LNCAP (cell line): ENCODE measurements around the gene SPINK14.

Experiments used
- TF ChIP-seq, protein P1 (sequence below): fragments of 450-650 bp; IDR thresholded peaks from 2 replicates; pipeline ENCODE4 v1.5.1; 2017; ENCODE audit warnings: mild to moderate bottlenecking

The SPINK14 gene

DNA sequence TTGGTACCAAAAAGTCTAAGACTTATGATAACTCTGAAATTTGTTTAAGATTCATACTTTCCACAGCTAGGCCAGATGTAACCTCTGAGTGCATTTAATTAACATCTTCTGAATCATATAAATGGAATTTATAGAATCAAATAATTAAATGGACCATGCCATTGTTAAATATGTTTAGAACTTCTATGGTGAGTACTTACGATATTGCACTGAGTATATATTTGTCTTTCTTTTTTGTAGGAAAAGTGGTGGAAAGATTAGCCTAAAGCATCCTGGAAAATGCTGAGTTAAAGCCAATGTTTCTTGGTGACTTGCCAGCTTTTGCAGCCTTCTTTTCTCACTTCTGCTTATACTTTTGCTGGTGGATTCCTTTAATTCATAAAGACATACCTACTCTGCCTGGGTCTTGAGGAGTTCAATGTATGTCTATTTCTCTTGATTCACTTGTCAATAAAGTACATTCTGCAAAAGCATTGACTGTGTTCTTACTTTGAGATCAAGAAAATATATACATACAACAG lies 46.4 kb downstream of the SPINK14 start:
- TF ChIP-seq, protein P1, sequence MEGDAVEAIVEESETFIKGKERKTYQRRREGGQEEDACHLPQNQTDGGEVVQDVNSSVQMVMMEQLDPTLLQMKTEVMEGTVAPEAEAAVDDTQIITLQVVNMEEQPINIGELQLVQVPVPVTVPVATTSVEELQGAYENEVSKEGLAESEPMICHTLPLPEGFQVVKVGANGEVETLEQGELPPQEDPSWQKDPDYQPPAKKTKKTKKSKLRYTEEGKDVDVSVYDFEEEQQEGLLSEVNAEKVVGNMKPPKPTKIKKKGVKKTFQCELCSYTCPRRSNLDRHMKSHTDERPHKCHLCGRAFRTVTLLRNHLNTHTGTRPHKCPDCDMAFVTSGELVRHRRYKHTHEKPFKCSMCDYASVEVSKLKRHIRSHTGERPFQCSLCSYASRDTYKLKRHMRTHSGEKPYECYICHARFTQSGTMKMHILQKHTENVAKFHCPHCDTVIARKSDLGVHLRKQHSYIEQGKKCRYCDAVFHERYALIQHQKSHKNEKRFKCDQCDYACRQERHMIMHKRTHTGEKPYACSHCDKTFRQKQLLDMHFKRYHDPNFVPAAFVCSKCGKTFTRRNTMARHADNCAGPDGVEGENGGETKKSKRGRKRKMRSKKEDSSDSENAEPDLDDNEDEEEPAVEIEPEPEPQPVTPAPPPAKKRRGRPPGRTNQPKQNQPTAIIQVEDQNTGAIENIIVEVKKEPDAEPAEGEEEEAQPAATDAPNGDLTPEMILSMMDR = no peak

DNA sequence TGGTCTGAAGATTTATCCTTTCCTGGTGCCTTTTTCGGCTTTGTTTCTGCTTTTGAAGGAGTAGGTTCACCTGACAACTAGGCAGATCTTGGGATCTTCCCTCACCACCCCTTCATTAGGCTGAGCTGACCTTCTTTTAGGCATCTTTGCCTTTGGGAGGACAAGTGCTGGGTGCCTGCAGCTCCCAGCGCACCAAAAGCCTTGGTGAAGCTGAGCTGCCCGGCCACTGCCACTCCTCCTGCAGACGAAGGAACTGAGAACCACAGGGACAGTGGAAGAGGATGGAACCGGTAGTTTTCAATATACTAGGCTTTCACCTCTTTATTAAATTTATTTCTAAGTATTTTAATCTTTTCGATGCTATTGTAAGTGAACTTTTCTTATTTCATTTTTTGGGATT lies 53.2 kb downstream of the SPINK14 start:
- TF ChIP-seq, protein P1 = no peak

DNA sequence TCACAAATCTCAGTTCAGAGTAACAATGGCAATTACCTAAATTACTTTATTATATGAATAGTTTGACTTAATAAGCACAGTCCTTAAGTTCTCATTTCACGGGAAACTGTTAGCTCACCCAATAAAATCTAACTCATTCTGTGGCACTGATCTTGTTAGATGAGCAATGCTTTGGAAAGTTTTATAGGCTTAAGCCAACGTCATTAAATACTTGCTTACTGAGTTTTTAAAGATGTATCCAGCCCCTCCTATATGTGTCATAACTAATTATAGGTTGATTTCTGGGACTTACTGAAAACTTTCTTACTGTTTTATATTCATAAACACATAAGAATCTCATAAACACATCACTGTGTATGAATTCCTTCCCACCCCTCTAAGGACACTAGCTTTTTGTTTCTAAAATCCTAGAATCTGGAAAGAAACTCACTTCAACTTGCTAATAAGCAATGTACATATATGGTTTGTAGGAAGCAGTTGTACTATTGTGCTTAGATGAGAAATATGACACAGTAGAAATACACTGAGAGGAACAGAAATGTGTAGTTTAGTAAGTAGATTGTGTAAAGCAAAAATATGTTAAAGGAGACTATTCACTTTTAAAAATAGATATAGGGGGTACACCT lies 55.9 kb downstream of the SPINK14 start:
- TF ChIP-seq, protein P1 = no peak
